Measurements from ENCODE around the gene POLN.
"Not testable (repeated sequence)": the region's sequence is repeated elsewhere in the genome, so short reads cannot be mapped to it uniquely, and the experiment has no call there.

POLN gene

GRCh38 chr4:2166253-2166652 lies 75.7 kb downstream of the POLN start:
- no peak for DNase-seq (ENCODE audit: low read depth in 2 of 2)

GRCh38 chr4:2165391-2165790 lies 76.5 kb downstream of the POLN start:
- DNase-seq (ENCODE audit: low read depth in 2 of 2), result no peak

- DNase-seq (ENCODE audit: low read depth in 2 of 2), result no peak
Observed at GRCh38 chr4:2163311-2163821, 78.6 kb downstream of the POLN start.

- DNase-seq (ENCODE audit: low read depth in 2 of 2), result not testable (repeated sequence)
Observed at GRCh38 chr4:2161092-2161703, 80.7 kb downstream of the POLN start.

GRCh38 chr4:2159931-2160330 lies 82.0 kb downstream of the POLN start:
- no peak for DNase-seq (ENCODE audit: low read depth in 2 of 2)

GRCh38 chr4:2155246-2155645 lies 86.7 kb downstream of the POLN start:
- DNase-seq (ENCODE audit: low read depth in 2 of 2), result no peak

GRCh38 chr4:2154215-2154740 lies 87.6 kb downstream of the POLN start:
- no peak for DNase-seq (ENCODE audit: low read depth in 2 of 2)

GRCh38 chr4:2151544-2151943 lies 90.4 kb downstream of the POLN start:
- DNase-seq (ENCODE audit: low read depth in 2 of 2), result no peak

- DNase-seq (ENCODE audit: low read depth in 2 of 2), result no peak
Observed at GRCh38 chr4:2150076-2150475, 91.8 kb downstream of the POLN start.

- DNase-seq (ENCODE audit: low read depth in 2 of 2), result no peak
Observed at GRCh38 chr4:2142630-2143427, 99.1 kb downstream of the POLN start.

- no peak for DNase-seq (ENCODE audit: low read depth in 2 of 2)
Observed at GRCh38 chr4:2141762-2142451, 100.0 kb downstream of the POLN start.

GRCh38 chr4:2141022-2141761 lies 100.7 kb downstream of the POLN start:
- DNase-seq (ENCODE audit: low read depth in 2 of 2), result no peak

GRCh38 chr4:2138846-2139500 lies 102.9 kb downstream of the POLN start:
- no peak for DNase-seq (ENCODE audit: low read depth in 2 of 2)

- no peak for DNase-seq (ENCODE audit: low read depth in 2 of 2)
Observed at GRCh38 chr4:2136726-2137125, 105.2 kb downstream of the POLN start.

- no peak for DNase-seq (ENCODE audit: low read depth in 2 of 2)
Observed at GRCh38 chr4:2135083-2135482, 106.8 kb downstream of the POLN start.

GRCh38 chr4:2132438-2132837 lies 109.5 kb downstream of the POLN start:
- DNase-seq (ENCODE audit: low read depth in 2 of 2), result no peak

GRCh38 chr4:2127609-2128332 lies 114.2 kb downstream of the POLN start:
- no peak for DNase-seq (ENCODE audit: low read depth in 2 of 2)

GRCh38 chr4:2126309-2127043 lies 115.4 kb downstream of the POLN start:
- no peak for DNase-seq (ENCODE audit: low read depth in 2 of 2)

GRCh38 chr4:2125831-2126230 lies 116.1 kb downstream of the POLN start:
- DNase-seq (ENCODE audit: low read depth in 2 of 2), result no peak

- no peak for DNase-seq (ENCODE audit: low read depth in 2 of 2)
Observed at GRCh38 chr4:2125023-2125422, 116.9 kb downstream of the POLN start.
